NB4 (cell line): ENCODE results near the gene SLC17A2.

Experiments used
- CTCF ChIP-seq: IDR thresholded peaks from one replicate; pipeline ENCODE4 v1.5.1; 2012; ENCODE audit warnings: low read depth, low read length
- POLR2A ChIP-seq: IDR thresholded peaks from 2 replicates; pipeline ENCODE4 v1.6.1; 2011; ENCODE audit warnings: mild to moderate bottlenecking; ENCODE audit not compliant: insufficient read length; ENCODE audit errors: extremely low read depth

GRCh38 chr6:25925876-25926275 lies 4.6 kb downstream of the SLC17A2 start:
- TF ChIP-seq CTCF (no peak), POLR2A (no peak)
